ENCODE results near the gene PTPN5.
A peak's percentile ranks its signal among the peaks of the same experiment; 100 is the strongest.
"Not testable (repeated sequence)": the region's sequence is repeated elsewhere in the genome, so short reads cannot be mapped to it uniquely, and the experiment has no call there.

PTPN5 gene

DNA sequence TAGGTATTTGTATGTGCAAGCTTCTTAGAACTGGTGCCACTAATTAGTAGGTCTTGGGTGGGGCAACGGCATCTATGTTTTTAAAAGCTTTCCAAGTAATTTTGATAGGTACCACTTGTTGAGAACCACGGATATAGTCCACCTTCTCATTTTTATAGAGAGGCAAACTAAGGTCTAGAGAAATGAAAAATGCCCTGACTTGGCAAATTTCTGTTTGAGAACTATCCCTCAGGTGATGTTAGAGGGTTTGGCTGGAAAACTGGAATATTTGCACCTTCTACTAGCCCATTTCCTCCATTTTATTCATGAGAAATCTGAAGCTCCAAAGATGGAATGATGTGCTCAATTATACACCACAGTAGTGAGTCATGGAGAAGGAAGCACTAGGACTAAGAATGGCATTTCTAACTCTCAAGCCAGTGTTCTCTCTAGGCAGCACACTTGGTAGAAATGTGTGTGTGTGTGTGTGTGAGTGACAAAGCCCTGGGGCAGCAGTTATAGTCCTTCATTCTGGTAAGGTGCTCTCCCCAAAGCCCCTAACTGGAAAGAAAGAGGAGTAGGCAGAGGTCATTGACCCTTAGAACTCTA lies 94.9 kb downstream of the PTPN5 start:
- H3K79me1 ChIP-seq (ENCODE audit: low read length): no peaks in the 10 kb centered on the region
- H3K23ac ChIP-seq (ENCODE audit: low read length): no peak overlapping the region
- H4K5ac ChIP-seq (ENCODE audit: low read length): no peak overlapping the region
- H2BK5ac ChIP-seq (ENCODE audit: low read length): no peak overlapping the region
- H3K27ac ChIP-seq (ENCODE audit: low read depth, low read length): no peak overlapping the region
- no peak for DNase-seq
- no peak overlapping the region for H3K56ac ChIP-seq (ENCODE audit: low read length)
- no peak overlapping the region for H3K4me3 ChIP-seq (ENCODE audit: low read length)
- H4K8ac ChIP-seq (ENCODE audit: low read depth, low read length): no peak overlapping the region
- H3K4me1 ChIP-seq (ENCODE audit: control insufficient read depth, low read depth, low read length): peaks cover 2% of the 10 kb centered on the region
- no CpG with 5 or more reads among the region's 2 CpGs for WGBS (ENCODE audit: extremely low coverage, insufficient coverage, low lambda C conversion rate)
- no peaks in the 10 kb centered on the region for H3K36me3 ChIP-seq (ENCODE audit: control insufficient read depth, insufficient read depth, low read length)
- H2BK15ac ChIP-seq (replicated peaks; ENCODE audit: low read depth): no peak overlapping the region
- H2BK120ac ChIP-seq (ENCODE audit: low read depth, low read length): no peak overlapping the region
- H3K4me2 ChIP-seq (ENCODE audit: low read length): no peak overlapping the region
- no peak overlapping the region for H3K4ac ChIP-seq (ENCODE audit: low read depth, low read length)
- peaks cover 2% of the 10 kb centered on the region for H3K27me3 ChIP-seq (ENCODE audit: insufficient read depth, low read length, poor library complexity)
- H2AK5ac ChIP-seq (ENCODE audit: low read length): no peak overlapping the region
- H3K9ac ChIP-seq (ENCODE audit: low read length): no peak overlapping the region
- H3K18ac ChIP-seq (ENCODE audit: low read length): no peak overlapping the region
- no peaks in the 10 kb centered on the region for H3K79me2 ChIP-seq (ENCODE audit: control insufficient read depth, insufficient read depth, low read length)

- DNase-seq: no peak
- Histone ChIP-seq H3K27me3 (ENCODE audit: insufficient read depth, low read length, poor library complexity) (no peaks in the 10 kb centered on the region), H2BK5ac (ENCODE audit: low read length) (no peak overlapping the region), H2AK5ac (ENCODE audit: low read length) (no peak overlapping the region), H3K79me1 (ENCODE audit: low read length) (no peaks in the 10 kb centered on the region), H3K9ac (ENCODE audit: low read length) (no peak overlapping the region), H3K4ac (ENCODE audit: low read depth, low read length) (no peak overlapping the region), H3K4me1 (ENCODE audit: control insufficient read depth, low read depth, low read length) (peaks cover under 1% of the 10 kb centered on the region), H3K36me3 (ENCODE audit: control insufficient read depth, insufficient read depth, low read length) (no peaks in the 10 kb centered on the region), H3K18ac (ENCODE audit: low read length) (no peak overlapping the region), H4K5ac (ENCODE audit: low read length) (no peak overlapping the region), H3K4me3 (ENCODE audit: low read length) (no peak overlapping the region), H4K8ac (ENCODE audit: low read depth, low read length) (no peak overlapping the region), H3K79me2 (ENCODE audit: control insufficient read depth, insufficient read depth, low read length) (no peaks in the 10 kb centered on the region), H3K4me2 (ENCODE audit: low read length) (no peak overlapping the region), H3K23ac (ENCODE audit: low read length) (no peak overlapping the region), H3K27ac (ENCODE audit: low read depth, low read length) (no peak overlapping the region), H2BK15ac (replicated peaks; ENCODE audit: low read depth) (no peak overlapping the region), H2BK120ac (ENCODE audit: low read depth, low read length) (no peak overlapping the region), H3K56ac (ENCODE audit: low read length) (no peak overlapping the region)
- WGBS (ENCODE audit: extremely low coverage, insufficient coverage, low lambda C conversion rate): no CpG with 5 or more reads among the region's 9 CpGs
Observed at GRCh38 chr11:18692941-18693760, 98.4 kb downstream of the PTPN5 start.

- H3K4ac ChIP-seq (ENCODE audit: low read depth, low read length); H3K4me3 ChIP-seq (ENCODE audit: low read length); H3K36me3 ChIP-seq (ENCODE audit: control insufficient read depth, insufficient read depth, low read length); H3K4me2 ChIP-seq (ENCODE audit: low read length); H3K27me3 ChIP-seq (ENCODE audit: insufficient read depth, low read length, poor library complexity); H4K8ac ChIP-seq (ENCODE audit: low read depth, low read length); H2BK5ac ChIP-seq (ENCODE audit: low read length); H3K9ac ChIP-seq (ENCODE audit: low read length); H3K79me2 ChIP-seq (ENCODE audit: control insufficient read depth, insufficient read depth, low read length); H3K56ac ChIP-seq (ENCODE audit: low read length); H3K27ac ChIP-seq (ENCODE audit: low read depth, low read length); H2AK5ac ChIP-seq (ENCODE audit: low read length); H3K79me1 ChIP-seq (ENCODE audit: low read length); H3K4me1 ChIP-seq (ENCODE audit: control insufficient read depth, low read depth, low read length); H4K5ac ChIP-seq (ENCODE audit: low read length); H2BK15ac ChIP-seq (replicated peaks; ENCODE audit: low read depth); H3K18ac ChIP-seq (ENCODE audit: low read length); H2BK120ac ChIP-seq (ENCODE audit: low read depth, low read length); H3K23ac ChIP-seq (ENCODE audit: low read length): not testable (repeated sequence)
- WGBS (ENCODE audit: extremely low coverage, insufficient coverage, low lambda C conversion rate): no CpG with 5 or more reads among the region's 4 CpGs
- peak; percentile 46 for DNase-seq
Observed at GRCh38 chr11:18691467-18692140, 100.0 kb downstream of the PTPN5 start.

DNA sequence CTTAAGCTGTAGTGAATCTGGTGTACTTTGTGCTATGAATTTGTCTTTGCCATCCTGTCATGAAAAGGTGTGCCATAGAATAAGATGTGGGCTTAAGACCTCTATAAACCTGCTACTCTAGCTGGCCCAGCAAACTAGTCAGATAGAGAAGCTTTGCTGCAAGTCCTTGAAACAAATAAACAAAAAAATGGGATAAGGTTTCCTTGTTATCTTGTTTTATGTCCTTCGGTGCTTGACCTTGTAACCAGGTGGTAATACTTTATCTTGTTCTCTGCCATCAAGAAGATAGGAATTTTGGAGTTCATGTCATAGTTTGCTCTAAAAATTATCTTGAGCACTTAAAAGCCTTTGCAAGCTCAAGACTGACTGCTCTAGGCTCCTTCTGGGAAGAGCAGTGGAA lies 107.3 kb downstream of the PTPN5 start:
- no peak overlapping the region for H4K8ac ChIP-seq (ENCODE audit: low read depth, low read length)
- no peak overlapping the region for H3K18ac ChIP-seq (ENCODE audit: low read length)
- H3K23ac ChIP-seq (ENCODE audit: low read length): no peak overlapping the region
- H2BK5ac ChIP-seq (ENCODE audit: low read length): no peak overlapping the region
- H3K56ac ChIP-seq (ENCODE audit: low read length): no peak overlapping the region
- no peak for DNase-seq
- H2AK5ac ChIP-seq (ENCODE audit: low read length): no peak overlapping the region
- no peaks in the 10 kb centered on the region for H3K79me1 ChIP-seq (ENCODE audit: low read length)
- H3K4me2 ChIP-seq (ENCODE audit: low read length): no peak overlapping the region
- H3K79me2 ChIP-seq (ENCODE audit: control insufficient read depth, insufficient read depth, low read length): no peaks in the 10 kb centered on the region
- H3K27ac ChIP-seq (ENCODE audit: low read depth, low read length): no peak overlapping the region
- no CpG with 5 or more reads among the region's 1 CpG for WGBS (ENCODE audit: extremely low coverage, insufficient coverage, low lambda C conversion rate)
- no peak overlapping the region for H2BK120ac ChIP-seq (ENCODE audit: low read depth, low read length)
- H3K4ac ChIP-seq (ENCODE audit: low read depth, low read length): no peak overlapping the region
- H3K4me1 ChIP-seq (ENCODE audit: control insufficient read depth, low read depth, low read length): no peaks in the 10 kb centered on the region
- H3K9ac ChIP-seq (ENCODE audit: low read length): no peak overlapping the region
- H3K27me3 ChIP-seq (ENCODE audit: insufficient read depth, low read length, poor library complexity): no peaks in the 10 kb centered on the region
- no peak overlapping the region for H2BK15ac ChIP-seq (replicated peaks; ENCODE audit: low read depth)
- no peaks in the 10 kb centered on the region for H3K36me3 ChIP-seq (ENCODE audit: control insufficient read depth, insufficient read depth, low read length)
- H3K4me3 ChIP-seq (ENCODE audit: low read length): no peak overlapping the region
- H4K5ac ChIP-seq (ENCODE audit: low read length): no peak overlapping the region

- Histone ChIP-seq H3K18ac (ENCODE audit: low read length) (no peak overlapping the region), H3K23ac (ENCODE audit: low read length) (no peak overlapping the region), H2BK120ac (ENCODE audit: low read depth, low read length) (no peak overlapping the region), H3K79me2 (ENCODE audit: control insufficient read depth, insufficient read depth, low read length) (no peaks in the 10 kb centered on the region), H3K27me3 (ENCODE audit: insufficient read depth, low read length, poor library complexity) (no peaks in the 10 kb centered on the region), H3K56ac (ENCODE audit: low read length) (no peak overlapping the region), H4K8ac (ENCODE audit: low read depth, low read length) (no peak overlapping the region), H3K36me3 (ENCODE audit: control insufficient read depth, insufficient read depth, low read length) (no peaks in the 10 kb centered on the region), H3K9ac (ENCODE audit: low read length) (no peak overlapping the region), H2BK15ac (replicated peaks; ENCODE audit: low read depth) (no peak overlapping the region), H2AK5ac (ENCODE audit: low read length) (no peak overlapping the region), H4K5ac (ENCODE audit: low read length) (no peak overlapping the region), H3K4ac (ENCODE audit: low read depth, low read length) (no peak overlapping the region), H3K4me1 (ENCODE audit: control insufficient read depth, low read depth, low read length) (no peaks in the 10 kb centered on the region), H2BK5ac (ENCODE audit: low read length) (no peak overlapping the region), H3K4me3 (ENCODE audit: low read length) (no peak overlapping the region), H3K79me1 (ENCODE audit: low read length) (no peaks in the 10 kb centered on the region), H3K4me2 (ENCODE audit: low read length) (no peak overlapping the region), H3K27ac (ENCODE audit: low read depth, low read length) (no peak overlapping the region)
- no peak for DNase-seq
- no CpG with 5 or more reads among the region's 3 CpGs for WGBS (ENCODE audit: extremely low coverage, insufficient coverage, low lambda C conversion rate)
Observed at GRCh38 chr11:18682466-18682865, 109.1 kb downstream of the PTPN5 start.
